H1 (cell line): ENCODE results near the gene DOCK3. TPM values are rescaled to one million over a fixed set of nuclear protein-coding genes. Genes with fewer than 3 reads are reported as not detected.

Experiments used
- CTCF ChIA-PET: fragments of 300-600 bp; sonication (Branson Sonifier 250); formaldehyde crosslinking; loops from one replicate; lab custom pipeline; 2021; ENCODE audit not compliant: partially characterized antibody; lab: Charles Lee
- POLR2A ChIA-PET: fragments of 300-600 bp; sonication (Branson Sonifier 250); formaldehyde crosslinking; loops from one replicate; lab custom pipeline; 2021; ENCODE audit warnings: inconsistent platforms; ENCODE audit not compliant: partially characterized antibody; lab: Charles Lee
- DNase-seq, 2 experiments: peaks; one replicate each; pipeline versions ENCODE4 v3.0.0 to v3.0.0-alpha.2; 2010 to 2022; ENCODE audit warnings: low spot score in 2 of 2, low read depth in 1 of 2, mixed read lengths in 1 of 2
- FAIRE-seq: peaks from 2 replicates; lab custom pipeline; 2011; peaks lifted over from hg19 to GRCh38; lab: Jason Lieb, UNC
- H2AFZ ChIP-seq: 2 replicates; pipeline ENCODE4 v1.8.1; 2012; ENCODE audit warnings: low read length, inconsistent platforms
- H2AK5ac ChIP-seq: 2 replicates; pipeline ENCODE4 v1.6.1; 2013; ENCODE audit warnings: low read depth, low read length
- H2BK120ac ChIP-seq: replicated peaks from 2 replicates; pipeline ENCODE3; 2013; ENCODE audit warnings: low read depth, low read length, inconsistent platforms
- H2BK12ac ChIP-seq: 2 replicates; pipeline ENCODE4 v1.6.1; 2013; ENCODE audit warnings: low read depth, low read length
- H2BK15ac ChIP-seq: 2 replicates; pipeline ENCODE4 v1.6.1; 2013; ENCODE audit warnings: low read length
- H2BK20ac ChIP-seq: 2 replicates; pipeline ENCODE4 v1.6.1; 2013; ENCODE audit warnings: low read length
- H2BK5ac ChIP-seq: 2 replicates; pipeline ENCODE4 v1.6.1; 2013; ENCODE audit warnings: low read depth, low read length
- H3K14ac ChIP-seq: 2 replicates; pipeline ENCODE4 v1.6.1; 2013; ENCODE audit warnings: inconsistent platforms; ENCODE audit not compliant: insufficient read length
- H3K18ac ChIP-seq: 2 replicates; pipeline ENCODE4 v1.6.1; 2013; ENCODE audit warnings: low read length; ENCODE audit errors: extremely low read depth
- H3K23ac ChIP-seq: 2 replicates; pipeline ENCODE4 v1.6.1; 2013; ENCODE audit warnings: inconsistent platforms; ENCODE audit not compliant: insufficient read length
- H3K23me2 ChIP-seq: 2 replicates; pipeline ENCODE4 v1.6.1; 2013; ENCODE audit warnings: low read depth, low read length
- H3K27ac ChIP-seq: 2 replicates; pipeline ENCODE4 v1.6.1; 2011; ENCODE audit warnings: low read depth, low read length, inconsistent platforms
- H3K27me3 ChIP-seq, 4 experiments: replicated peaks in 1 of 4; 1 replicate in 1 of 4; 2 replicates in 3 of 4; pipeline versions ENCODE4 v1.6.1 to v1.8.1; 2011 to 2013; ENCODE audit warnings: low read length in 3 of 4, mild to moderate bottlenecking in 3 of 4, inconsistent platforms in 2 of 4, mixed read lengths in 2 of 4, moderate library complexity in 1 of 4; ENCODE audit not compliant: control insufficient read depth in 3 of 4, insufficient read depth in 3 of 4; ENCODE audit errors: extremely low read depth in 1 of 4
- H3K36me3 ChIP-seq, 4 experiments: 2 replicates each; pipeline versions ENCODE4 v1.6.1 to v1.8.1; 2011 to 2013; ENCODE audit warnings: mild to moderate bottlenecking in 4 of 4, low read length in 3 of 4, moderate library complexity in 2 of 4, control low read depth in 1 of 4, inconsistent platforms in 1 of 4; ENCODE audit not compliant: insufficient read depth in 4 of 4, control insufficient read depth in 2 of 4
- H3K4ac ChIP-seq: replicated peaks from 2 replicates; pipeline ENCODE3; 2013; ENCODE audit warnings: low read length, low read depth, mixed read lengths, inconsistent platforms; ENCODE audit not compliant: insufficient read length
- H3K4me1 ChIP-seq, 4 experiments: replicated peaks in 1 of 4; 1 replicate in 1 of 4; 2 replicates in 3 of 4; pipeline versions ENCODE4 v1.6.1 to v1.8.1; 2011 to 2013; ENCODE audit warnings: low read length in 3 of 4, inconsistent platforms in 2 of 4, mixed read lengths in 1 of 4; ENCODE audit not compliant: insufficient read depth in 4 of 4, control insufficient read depth in 3 of 4
- H3K4me2 ChIP-seq, 2 experiments: 2 replicates each; pipeline versions ENCODE4 v1.6.1 to v1.8.1; 2011 to 2013; ENCODE audit warnings: low read depth in 2 of 2, low read length in 2 of 2, control low read depth in 1 of 2, inconsistent platforms in 1 of 2, mild to moderate bottlenecking in 1 of 2; ENCODE audit not compliant: insufficient read depth in 1 of 2
- H3K4me3 ChIP-seq, 4 experiments: fragments of 200-600, 300-600 bp in 1 of 4; sonication (generic), shearing (Covaris generic), sonication (Bioruptor Twin) in 1 of 4; 2 replicates each; pipeline versions ENCODE4 v1.5.1 to v1.8.1; 2011 to 2016; ENCODE audit warnings: low read length in 4 of 4, low read depth in 3 of 4, control low read depth in 2 of 4, inconsistent platforms in 2 of 4, mild to moderate bottlenecking in 2 of 4, mixed read lengths in 1 of 4, moderate library complexity in 1 of 4; ENCODE audit not compliant: insufficient read depth in 2 of 4; ENCODE audit errors: extremely low read depth in 1 of 4
- H3K56ac ChIP-seq: replicated peaks from 2 replicates; pipeline ENCODE3; 2013; ENCODE audit warnings: low read depth, mild to moderate bottlenecking, mixed read lengths, low read length, inconsistent platforms; ENCODE audit not compliant: insufficient read length
- H3K79me1 ChIP-seq: 2 replicates; pipeline ENCODE4 v1.6.1; 2013; ENCODE audit warnings: low read depth, low read length, control low read depth
- H3K79me2 ChIP-seq, 2 experiments: 2 replicates each; pipeline versions ENCODE4 v1.6.1 to v1.8.1; 2012 to 2013; ENCODE audit warnings: low read length in 2 of 2, mild to moderate bottlenecking in 2 of 2, inconsistent platforms in 1 of 2; ENCODE audit not compliant: insufficient read depth in 2 of 2, control insufficient read depth in 1 of 2
- H3K9ac ChIP-seq, 4 experiments: replicated peaks in 1 of 4; 1 replicate in 1 of 4; 2 replicates in 3 of 4; pipeline versions ENCODE4 v1.6.1 to v1.8.1; 2011 to 2013; ENCODE audit warnings: low read depth in 3 of 4, low read length in 3 of 4, control low read depth in 2 of 4, mild to moderate bottlenecking in 2 of 4, moderate library complexity in 2 of 4, inconsistent platforms in 1 of 4; ENCODE audit errors: extremely low read depth in 1 of 4
- H3K9me3 ChIP-seq, 2 experiments: 2 replicates each; pipeline versions ENCODE4 v1.6.1 to v1.8.1; 2012 to 2013; ENCODE audit warnings: mild to moderate bottlenecking in 2 of 2, moderate library complexity in 2 of 2, control low read depth in 1 of 2, inconsistent platforms in 1 of 2, low read depth in 1 of 2, low read length in 1 of 2, mixed read lengths in 1 of 2; ENCODE audit not compliant: insufficient read depth in 2 of 2
- H4K20me1 ChIP-seq, 2 experiments: replicated peaks in 1 of 2; 2 replicates each; pipeline versions ENCODE3 to v1.8.1; 2011 to 2013; ENCODE audit warnings: inconsistent platforms in 2 of 2, low read length in 2 of 2, mild to moderate bottlenecking in 1 of 2; ENCODE audit not compliant: insufficient read depth in 2 of 2, control insufficient read depth in 1 of 2
- H4K5ac ChIP-seq: 2 replicates; pipeline ENCODE4 v1.6.1; 2013; ENCODE audit warnings: low read length, low read depth, mixed read lengths, inconsistent platforms; ENCODE audit not compliant: insufficient read length
- H4K8ac ChIP-seq: 2 replicates; pipeline ENCODE4 v1.8.0; 2013; ENCODE audit warnings: mild to moderate bottlenecking, moderate library complexity, low read length, inconsistent platforms; ENCODE audit not compliant: insufficient read depth; ENCODE audit errors: extremely low read depth
- H4K91ac ChIP-seq: replicated peaks from 2 replicates; pipeline ENCODE3; 2013; ENCODE audit warnings: low read length, mixed read lengths, inconsistent platforms; ENCODE audit not compliant: insufficient read length
- EGR1 ChIP-seq: IDR thresholded peaks from 2 replicates; pipeline ENCODE4 v1.6.1; 2011; ENCODE audit warnings: low read depth, low read length, borderline replicate concordance
- WGBS, 2 experiments: shearing (Covaris generic) in 1 of 2; methylation state at CpG; one replicate each; pipeline versions ENCODE4 v1.1.6 to v1.1.7; 2013 to 2015; ENCODE audit warnings: low lambda C conversion rate in 2 of 2, mixed read lengths in 2 of 2, inconsistent platforms in 1 of 2, low coverage in 1 of 2, missing lambda C conversion rate in 1 of 2; ENCODE audit not compliant: insufficient replicate concordance in 2 of 2, insufficient coverage in 1 of 2, insufficient read length in 1 of 2; ENCODE audit errors: extremely low coverage in 1 of 2, missing lambda C conversion rate in 1 of 2; 5-methylcytosine and 5-hydroxymethylcytosine counted together
- polyA plus RNA-seq, 7 experiments: library from polyadenylated mRNA; depleted of rRNA in 3 of 7; stranded (reverse) in 5 of 7; unstranded in 2 of 7; fragments of >200 nt in 5 of 7; fragments of 200-250 nt in 2 of 7; gene quantifications; 1 replicate in 5 of 7; 2 replicates in 1 of 7; 4 replicates in 1 of 7; pipeline versions ENCODE4 v1.2.1 to v1.2.3, GENCODE V29; 2011 to 2013; ENCODE audit warnings: missing spikeins in 2 of 7, mixed read lengths in 2 of 7
- total RNA-seq: library from RNA; stranded (reverse); fragmentation: NEBNext Ultra II Directional; extraction: Animal tissue kit (Norgen Biotek cat#: 25700); gene quantifications from 2 replicates; pipeline ENCODE4 v1.2.1, GENCODE V29; 2021

DOCK3 gene
- total and polyA plus RNA-seq, 2 of the 8 experiments (the other 6 are each of a cell fraction or from before 2014, with no cell fraction given), result 2.7 to 5.0 TPM

DNA sequence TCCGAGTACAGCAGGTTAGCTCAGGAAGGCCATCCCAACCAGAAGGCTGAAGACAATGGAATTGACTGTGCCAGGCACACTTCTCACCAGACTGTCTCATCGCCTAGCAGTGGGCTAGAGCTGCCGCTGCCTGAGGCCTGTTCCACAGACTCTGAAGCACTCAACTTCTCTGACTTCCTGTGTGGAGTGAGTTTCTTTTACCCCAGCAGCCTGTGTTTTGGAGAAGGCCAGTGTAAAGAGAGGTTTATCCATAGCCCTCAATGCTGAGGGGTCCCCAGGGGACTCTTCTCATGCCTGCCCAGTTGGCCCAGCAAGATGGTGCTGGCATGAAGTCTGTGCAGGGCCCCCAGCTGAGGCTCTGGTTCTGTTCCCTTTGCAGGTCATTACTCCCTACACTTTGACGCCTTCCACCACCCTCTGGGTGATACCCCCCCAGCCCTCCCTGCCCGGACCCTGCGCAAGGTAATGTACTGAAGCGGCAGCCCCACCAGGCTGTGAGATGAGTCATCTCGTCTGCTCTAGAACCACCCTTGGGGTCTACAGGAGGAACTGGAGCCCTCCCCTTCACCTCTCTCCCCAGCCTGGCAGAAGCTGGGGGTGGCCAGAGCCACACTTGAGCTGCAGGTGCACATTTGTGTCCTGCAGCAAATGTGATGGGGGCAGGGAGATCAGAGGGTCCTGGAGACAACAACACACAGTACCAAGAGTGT, 705.2 kb downstream of the DOCK3 start:
- Histone ChIP-seq H3K23me2 (no peaks in the 10 kb centered on the region), H4K91ac (no peak overlapping the region), H2BK5ac (no peak overlapping the region), H3K4me3 (no peak overlapping the region), H3K4ac (no peak overlapping the region), H2BK20ac (no peak overlapping the region), H3K18ac (no peak overlapping the region), H2AK5ac (no peak overlapping the region), H4K20me1 (peaks cover 0 to 2% of the 10 kb centered on the region in 2 experiments), H3K9me3 (no peaks in the 10 kb centered on the region), H3K9ac (no peak overlapping the region; a peak in 1 of 7 replicates), H2BK15ac (no peak overlapping the region), H3K4me1 (peaks cover 0 to 3% (median 0%) of the 10 kb centered on the region in 4 experiments; a peak in 3 of 7 replicates), H3K36me3 (peaks cover 0 to 3% (median 1%) of the 10 kb centered on the region in 4 experiments; a peak in 4 of 8 replicates), H3K4me2 (no peak overlapping the region), H3K79me2 (peaks cover 0 to 7% of the 10 kb centered on the region in 2 experiments; a peak in 2 of 4 replicates), H4K8ac (no peak overlapping the region), H3K27ac (no peak overlapping the region), H3K56ac (no peak overlapping the region), H3K14ac (no peak overlapping the region), H2BK120ac (no peak overlapping the region), H2BK12ac (no peak overlapping the region), H3K23ac (no peak overlapping the region), H3K79me1 (no peaks in the 10 kb centered on the region), H2AFZ (no peak overlapping the region), H3K27me3 (no peaks in the 10 kb centered on the region), H4K5ac (no peak overlapping the region)
- ChIA-PET CTCF (interaction anchor here (0.6 to 6.8 kb wide), 7 partner anchors 8 to 765 kb away, joined by 3 to 35 read pairs (median 6); partner anchors contain the start of genes MAPKAPK3 and RBM15B), POLR2A (interaction anchor here (1.4 kb wide), 1 partner anchor 14 kb away, joined by 3 read pairs; no protein-coding TSS in a partner anchor)
- 89% methylated on average over 6 of the region's 8 CpGs; no CpG with 5 or more reads in 1 of the 2 experiments for WGBS, 2 experiments
- DNase-seq (no peak), FAIRE-seq (no peak)
- no peak for TF ChIP-seq EGR1
